Measurements from ENCODE around the gene OARD1.

- TF ChIP-seq CTCF (conservative IDR thresholded peaks at IDR 0.05) (no peak), EZH2 (IDR thresholded peaks at IDR 0.05; ENCODE audit: low read depth) (no peak)
Measured at GRCh38 chr6:41047306-41047705, 24.9 kb downstream of the OARD1 start.

All from PC-9 (cell line).